Mesenchymal stem cell (in vitro differentiated cells and primary cell): Measurements from ENCODE around the gene IGFBP6.

Experiments used
- DNase-seq: peaks from one replicate; pipeline ENCODE4 v3.0.0-alpha.2; 2013
- H2AFZ ChIP-seq: one replicate; pipeline ENCODE4 v1.6.1; 2013; ENCODE audit warnings: low read depth, mild to moderate bottlenecking, control low read depth, inconsistent platforms, low read length, moderate library complexity
- H2AK5ac ChIP-seq: 2 replicates; pipeline ENCODE4 v1.6.1; 2013; ENCODE audit warnings: low read length, moderate library complexity, mild to moderate bottlenecking, inconsistent platforms; ENCODE audit not compliant: severe bottlenecking
- H2BK120ac ChIP-seq: one replicate; pipeline ENCODE4 v1.6.1; 2013; ENCODE audit warnings: low read depth, mild to moderate bottlenecking, inconsistent platforms, low read length, moderate library complexity
- H2BK12ac ChIP-seq, 2 experiments: one replicate each; pipeline ENCODE4 v1.6.1; 2013; ENCODE audit warnings: inconsistent platforms in 2 of 2, low read length in 2 of 2, mild to moderate bottlenecking in 2 of 2, moderate library complexity in 2 of 2, control low read depth in 1 of 2
- H2BK15ac ChIP-seq: one replicate; pipeline ENCODE4 v1.6.1; 2013; ENCODE audit warnings: mild to moderate bottlenecking, low read depth, inconsistent platforms; ENCODE audit not compliant: poor library complexity, severe bottlenecking
- H2BK5ac ChIP-seq: 2 replicates; pipeline ENCODE4 v1.6.1; 2013; ENCODE audit warnings: low read depth, mild to moderate bottlenecking, low read length, control low read depth, inconsistent platforms; ENCODE audit not compliant: poor library complexity, severe bottlenecking
- H3K14ac ChIP-seq, 2 experiments: one replicate each; pipeline ENCODE4 v1.6.1; 2013; ENCODE audit warnings: inconsistent platforms in 2 of 2, low read length in 2 of 2, control low read depth in 1 of 2, mild to moderate bottlenecking in 1 of 2, moderate library complexity in 1 of 2
- H3K18ac ChIP-seq, 2 experiments: one replicate each; pipeline ENCODE4 v1.6.1; 2013; ENCODE audit warnings: inconsistent platforms in 2 of 2, low read length in 2 of 2, control low read depth in 1 of 2, low read depth in 1 of 2, mild to moderate bottlenecking in 1 of 2
- H3K23ac ChIP-seq, 2 experiments: one replicate each; pipeline ENCODE4 v1.6.1; 2013; ENCODE audit warnings: inconsistent platforms in 2 of 2, low read length in 2 of 2, mild to moderate bottlenecking in 2 of 2, moderate library complexity in 2 of 2, control low read depth in 1 of 2
- H3K27ac ChIP-seq: 2 replicates; pipeline ENCODE4 v1.5.1; 2013; ENCODE audit warnings: mild to moderate bottlenecking, moderate library complexity, low read length, control low read depth, inconsistent platforms; ENCODE audit not compliant: poor library complexity, severe bottlenecking
- H3K27me3 ChIP-seq, 2 experiments: 2 replicates each; pipeline versions ENCODE4 v1.6.1 to v1.7.0; 2013; ENCODE audit warnings: low read length in 2 of 2, mild to moderate bottlenecking in 2 of 2, moderate library complexity in 2 of 2, control low read depth in 1 of 2, inconsistent platforms in 1 of 2; ENCODE audit not compliant: control insufficient read depth in 1 of 2, insufficient read depth in 1 of 2
- H3K36me3 ChIP-seq, 2 experiments: 2 replicates each; pipeline versions ENCODE4 v1.6.1 to v1.7.0; 2013; ENCODE audit warnings: low read length in 2 of 2, control low read depth in 1 of 2, inconsistent platforms in 1 of 2, low read depth in 1 of 2, mild to moderate bottlenecking in 1 of 2; ENCODE audit not compliant: insufficient read depth in 2 of 2, control insufficient read depth in 1 of 2
- H3K4ac ChIP-seq, 2 experiments: one replicate each; pipeline ENCODE4 v1.6.1; 2013; ENCODE audit warnings: inconsistent platforms in 2 of 2, low read length in 2 of 2, mild to moderate bottlenecking in 2 of 2, moderate library complexity in 2 of 2, control low read depth in 1 of 2, low read depth in 1 of 2
- H3K4me1 ChIP-seq: 2 replicates; pipeline ENCODE4 v1.6.1; 2013; ENCODE audit warnings: low read depth, low read length, control low read depth; ENCODE audit not compliant: control insufficient read depth, insufficient read depth
- H3K4me2 ChIP-seq: 2 replicates; pipeline ENCODE4 v1.6.1; 2013; ENCODE audit warnings: low read length, mild to moderate bottlenecking, inconsistent platforms; ENCODE audit not compliant: poor library complexity, severe bottlenecking
- H3K4me3 ChIP-seq, 2 experiments: 2 replicates each; pipeline versions ENCODE4 v1.5.1 to v1.7.0; 2013; ENCODE audit warnings: low read length in 2 of 2, mild to moderate bottlenecking in 2 of 2, control low read depth in 1 of 2, low read depth in 1 of 2; ENCODE audit not compliant: insufficient read depth in 1 of 2
- H3K79me1 ChIP-seq: replicated peaks from 2 replicates; pipeline ENCODE4 v1.6.1; 2013; ENCODE audit warnings: mild to moderate bottlenecking, control low read depth, low read length, inconsistent platforms; ENCODE audit not compliant: poor library complexity, severe bottlenecking
- H3K9ac ChIP-seq: 2 replicates; pipeline ENCODE4 v1.7.0; 2013; ENCODE audit warnings: mild to moderate bottlenecking, low read length, moderate library complexity
- H3K9me3 ChIP-seq: 2 replicates; pipeline ENCODE4 v1.7.0; 2013; ENCODE audit warnings: mild to moderate bottlenecking, low read length; ENCODE audit not compliant: control insufficient read depth
- H4K8ac ChIP-seq: one replicate; pipeline ENCODE4 v1.6.1; 2013; ENCODE audit warnings: inconsistent platforms, mild to moderate bottlenecking, low read length, moderate library complexity
- H4K91ac ChIP-seq: one replicate; pipeline ENCODE4 v1.6.1; 2013; ENCODE audit warnings: mild to moderate bottlenecking, low read length, inconsistent platforms
- WGBS: methylation state at CpG from one replicate; pipeline ENCODE4 v1.1.7; 2013; ENCODE audit warnings: mixed read lengths; 5-methylcytosine and 5-hydroxymethylcytosine counted together

Gene IGFBP6

GRCh38 chr12:53051881-53052412, 45.5 kb upstream of the IGFBP6 start:
- H4K91ac ChIP-seq: peak overlapping the region; percentile 81
- H3K27me3 ChIP-seq: no peaks in the 10 kb centered on the region
- H4K8ac ChIP-seq: peak overlapping the region; percentile 75
- peaks cover 62% of the 10 kb centered on the region for H3K4me1 ChIP-seq
- peaks cover 10% of the 10 kb centered on the region for H3K79me1 ChIP-seq
- H2BK120ac ChIP-seq: peak overlapping the region; percentile 40
- peak overlapping the region in 1 of 2 experiments; percentile 97 for H3K14ac ChIP-seq
- H3K4me3 ChIP-seq: peak overlapping the region in 1 of 2 experiments; percentile 89
- H2BK5ac ChIP-seq: peak overlapping the region; percentile 39
- DNase-seq: no peak
- peak overlapping the region; percentile 75 to 100 for H3K18ac ChIP-seq
- peak overlapping the region; percentile 69 to 78 for H3K4ac ChIP-seq
- peaks cover 17 to 39% of the 10 kb centered on the region in 2 experiments for H3K36me3 ChIP-seq
- H3K9ac ChIP-seq: peak overlapping the region; percentile 95
- peak overlapping the region; percentile 33 for H3K4me2 ChIP-seq
- H3K23ac ChIP-seq: peak overlapping the region in 1 of 2 experiments; percentile 75
- WGBS: 84% methylated on average over 7 of the region's 7 CpGs
- H2BK15ac ChIP-seq: no peak overlapping the region
- H2AK5ac ChIP-seq: peak overlapping the region; percentile 95
- H2AFZ ChIP-seq: no peak overlapping the region
- peak overlapping the region; percentile 61 to 88 for H2BK12ac ChIP-seq
- H3K27ac ChIP-seq: peak overlapping the region; percentile 94
- H3K9me3 ChIP-seq: no peaks in the 10 kb centered on the region

- Histone ChIP-seq H4K8ac (peak overlapping the region; percentile 75), H2AK5ac (peak overlapping the region; percentile 95), H3K23ac (peak overlapping the region in 1 of 2 experiments; percentile 75), H2BK12ac (peak overlapping the region; percentile 61 to 88), H3K4me2 (peak overlapping the region; percentile 36), H3K79me1 (peaks cover 10% of the 10 kb centered on the region), H3K36me3 (peaks cover 22 to 46% of the 10 kb centered on the region in 2 experiments), H3K27ac (peak overlapping the region; percentile 94), H3K4me1 (peaks cover 62% of the 10 kb centered on the region), H2BK15ac (peak overlapping the region; percentile 74), H2BK120ac (peak overlapping the region; percentile 40), H3K4ac (peak overlapping the region; percentile 69 to 78), H3K27me3 (no peaks in the 10 kb centered on the region), H2AFZ (no peak overlapping the region), H4K91ac (peak overlapping the region; percentile 83), H3K9ac (peak overlapping the region; percentile 95), H3K18ac (peak overlapping the region; percentile 75 to 100), H3K9me3 (no peaks in the 10 kb centered on the region), H3K4me3 (peak overlapping the region in 1 of 2 experiments; percentile 89), H3K14ac (peak overlapping the region in 1 of 2 experiments; percentile 97), H2BK5ac (no peak overlapping the region)
- peak; percentile 56 for DNase-seq
- 52% methylated on average over 8 of the region's 11 CpGs for WGBS
Measured at GRCh38 chr12:53052419-53053217, 44.8 kb upstream of the IGFBP6 start.

GRCh38 chr12:53053218-53054111, 44.0 kb upstream of the IGFBP6 start:
- peak overlapping the region; percentile 76 for H2AK5ac ChIP-seq

More at GRCh38 chr12:53053218-53054111, 44.0 kb upstream of the IGFBP6 start:
- peak overlapping the region; percentile 45 for H2BK120ac ChIP-seq
- peak overlapping the region; percentile 50 to 75 for H3K18ac ChIP-seq
- peaks cover 10% of the 10 kb centered on the region for H3K79me1 ChIP-seq
- peak overlapping the region; percentile 74 for H2BK15ac ChIP-seq
- peak overlapping the region in 1 of 2 experiments; percentile 89 for H3K14ac ChIP-seq
- H3K4me1 ChIP-seq: peaks cover 59% of the 10 kb centered on the region
- H3K9ac ChIP-seq: peak overlapping the region; percentile 64
- H4K8ac ChIP-seq: peak overlapping the region; percentile 74
- 53% methylated on average over 15 of the region's 16 CpGs for WGBS
- no peaks in the 10 kb centered on the region for H3K9me3 ChIP-seq
- H4K91ac ChIP-seq: peak overlapping the region; percentile 83
- H3K27me3 ChIP-seq: no peaks in the 10 kb centered on the region
- H3K4ac ChIP-seq: peak overlapping the region; percentile 9 to 33
- peak overlapping the region; percentile 69 to 90 for H2BK12ac ChIP-seq
- no peak overlapping the region for H2BK5ac ChIP-seq
- DNase-seq: peak; percentile 51
- H3K23ac ChIP-seq: no peak overlapping the region
- peak overlapping the region; percentile 35 for H3K27ac ChIP-seq
- peak overlapping the region; percentile 58 to 77 for H3K4me3 ChIP-seq
- no peak overlapping the region for H2AFZ ChIP-seq
- peaks cover 31 to 54% of the 10 kb centered on the region in 2 experiments for H3K36me3 ChIP-seq
- peak overlapping the region; percentile 87 for H3K4me2 ChIP-seq
